Fibroblast of lung (primary cell): ENCODE measurements around the gene SYVN1. TPM values are rescaled to one million over a fixed set of nuclear protein-coding genes. Genes with fewer than 3 reads are reported as not detected.

Experiments
- DNase-seq, 2 donors: peaks; one replicate each; pipeline versions ENCODE4 v3.0.0 to v3.0.0-alpha.2; 2010; ENCODE audit warnings: low read depth in 2 of 2
- H2AFZ ChIP-seq: 2 replicates; pipeline ENCODE4 v1.5.1; 2012; ENCODE audit warnings: low read length, control low read depth, inconsistent platforms
- H3K27ac ChIP-seq: 2 replicates; pipeline ENCODE4 v1.5.1; 2011; ENCODE audit warnings: low read length, control low read depth; ENCODE audit not compliant: insufficient read depth
- H3K27me3 ChIP-seq: 2 replicates; pipeline ENCODE4 v1.5.1; 2011; ENCODE audit warnings: mild to moderate bottlenecking, low read length; ENCODE audit not compliant: control insufficient read depth, insufficient read depth
- H3K36me3 ChIP-seq: 2 replicates; pipeline ENCODE4 v1.5.1; 2011; ENCODE audit warnings: low read length; ENCODE audit not compliant: control insufficient read depth, insufficient read depth
- H3K4me1 ChIP-seq: 2 replicates; pipeline ENCODE4 v1.5.1; 2011; ENCODE audit warnings: low read length; ENCODE audit not compliant: control insufficient read depth, insufficient read depth; ENCODE audit errors: extremely low read depth
- H3K4me2 ChIP-seq: 2 replicates; pipeline ENCODE4 v1.5.1; 2011; ENCODE audit warnings: low read length, control low read depth; ENCODE audit not compliant: insufficient read depth; ENCODE audit errors: extremely low read depth
- H3K4me3 ChIP-seq, 4 experiments: fragments of 200-600 bp in 1 of 4; sonication (generic) in 1 of 4; replicated peaks in 1 of 4; 2 replicates each; pipeline ENCODE4 v1.5.1; 2011 to 2016; ENCODE audit warnings: low read length in 4 of 4, low read depth in 3 of 4, mild to moderate bottlenecking in 3 of 4, control low read depth in 2 of 4, inconsistent platforms in 1 of 4, mixed read lengths in 1 of 4; ENCODE audit not compliant: insufficient read depth in 1 of 4; ENCODE audit errors: control extremely low read depth in 1 of 4
- H3K79me2 ChIP-seq: 2 replicates; pipeline ENCODE4 v1.5.1; 2012; ENCODE audit warnings: mild to moderate bottlenecking, low read length, inconsistent platforms; ENCODE audit not compliant: control insufficient read depth, insufficient read depth
- H3K9ac ChIP-seq: 2 replicates; pipeline ENCODE4 v1.5.1; 2011; ENCODE audit warnings: mild to moderate bottlenecking, low read length, control low read depth; ENCODE audit not compliant: insufficient read depth
- H3K9me3 ChIP-seq: 2 replicates; pipeline ENCODE4 v1.5.1; 2012; ENCODE audit warnings: low read depth, low read length; ENCODE audit not compliant: control insufficient read depth, insufficient read depth
- H4K20me1 ChIP-seq: 2 replicates; pipeline ENCODE4 v1.5.1; 2011; ENCODE audit warnings: low read length; ENCODE audit not compliant: control insufficient read depth, insufficient read depth; ENCODE audit errors: extremely low read depth
- CTCF ChIP-seq, 2 donors: IDR thresholded peaks in 1 of 2; conservative IDR thresholded peaks in 1 of 2; 1 replicate in 1 of 2; 2 replicates in 1 of 2; pipeline ENCODE4 v1.5.1; 2011 to 2012; ENCODE audit warnings: low read length in 2 of 2, control low read depth in 1 of 2, inconsistent platforms in 1 of 2, low read depth in 1 of 2, mild to moderate bottlenecking in 1 of 2
- EZH2 ChIP-seq: IDR thresholded peaks from 2 replicates; pipeline ENCODE4 v1.5.1; 2012; ENCODE audit warnings: low read length, control low read depth, mild to moderate bottlenecking; ENCODE audit errors: missing control alignments
- polyA plus RNA-seq, 2 donors: library from polyadenylated mRNA; depleted of rRNA in 1 of 2; stranded (reverse) in 1 of 2; unstranded in 1 of 2; fragments of >200 nt; gene quantifications; 2 replicates each; pipeline ENCODE4 v1.2.1, GENCODE V29; 2011 to 2012; ENCODE audit warnings: missing spikeins in 1 of 2
- total RNA-seq: library from RNA; depleted of rRNA; stranded (reverse); fragments of >200 nt; gene quantifications from 2 replicates; pipeline ENCODE4 v1.2.1, GENCODE V29; 2014

Gene SYVN1
- total and polyA plus RNA-seq, 2 donors (not counting 1 experiment from before 2014, with no cell fraction given) = 15.5 to 25.2 TPM

DNA sequence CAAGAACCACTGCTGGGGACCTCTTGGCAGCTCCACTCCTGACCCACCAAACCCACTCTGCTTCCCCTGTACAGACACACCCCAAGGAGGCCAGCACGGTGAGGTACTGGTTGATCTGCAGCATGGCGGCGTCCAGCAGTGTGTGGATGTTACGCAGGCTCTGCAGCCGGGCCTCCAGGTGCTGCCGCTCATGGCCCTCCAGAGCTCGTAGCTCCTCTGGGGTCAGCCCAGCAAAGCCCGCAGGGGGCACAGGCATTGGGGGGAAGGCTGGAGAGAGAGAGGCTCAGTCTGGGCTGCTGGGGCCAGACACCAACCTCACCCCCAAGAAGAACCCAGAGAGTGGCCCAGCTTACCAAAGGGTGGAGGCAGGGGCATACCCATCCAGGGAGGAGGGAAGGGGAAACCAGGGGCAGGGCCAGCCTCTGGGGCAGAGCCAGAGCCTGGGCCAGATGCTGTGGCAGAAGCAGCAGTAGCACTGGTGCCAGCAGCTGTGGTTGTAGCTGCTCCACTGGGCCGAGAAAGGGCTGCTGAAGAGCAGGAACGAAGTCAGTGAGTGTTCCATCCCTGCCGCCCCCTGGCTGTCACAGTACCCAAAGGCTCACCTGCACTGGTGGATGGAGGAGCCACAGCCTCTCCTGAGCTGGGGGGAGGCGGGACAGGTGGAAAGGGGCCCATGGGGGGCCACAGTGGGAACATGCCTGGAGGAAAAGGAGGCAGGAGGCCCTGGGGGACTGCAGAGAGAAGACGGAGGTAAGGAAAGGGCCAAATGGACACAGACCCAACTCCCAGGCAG lies 4.5 kb downstream of the SYVN1 start:
- no peaks in the 10 kb centered on the region for H4K20me1 ChIP-seq
- H3K4me2 ChIP-seq = no peak overlapping the region
- H3K79me2 ChIP-seq = peaks cover 25% of the 10 kb centered on the region
- TF ChIP-seq EZH2 (no peak), CTCF (conservative IDR thresholded peaks at IDR 0.05 in 1 of 2, IDR thresholded peaks at IDR 0.05 in 1 of 2; ENCODE audit: low read depth in 1 of 2, low read length in 2 of 2) (no peak)
- H3K9ac ChIP-seq = no peak overlapping the region
- H3K27me3 ChIP-seq = no peaks in the 10 kb centered on the region
- peaks cover 43% of the 10 kb centered on the region for H3K36me3 ChIP-seq
- H2AFZ ChIP-seq = no peak overlapping the region
- no peaks in the 10 kb centered on the region for H3K9me3 ChIP-seq
- H3K4me3 ChIP-seq = no peak overlapping the region
- peaks cover 8% of the 10 kb centered on the region for H3K4me1 ChIP-seq
- H3K27ac ChIP-seq = no peak overlapping the region
- DNase-seq = no peak

GRCh38 chr11:65128182-65129145 lies 5.9 kb downstream of the SYVN1 start:
- H3K9ac ChIP-seq = no peak overlapping the region
- no peaks in the 10 kb centered on the region for H4K20me1 ChIP-seq
- H3K27ac ChIP-seq = no peak overlapping the region
- no peak overlapping the region for H3K4me3 ChIP-seq
- no peaks in the 10 kb centered on the region for H3K9me3 ChIP-seq
- no peak overlapping the region for H2AFZ ChIP-seq
- no peak for DNase-seq
- TF ChIP-seq EZH2 (no peak), CTCF (conservative IDR thresholded peaks at IDR 0.05 in 1 of 2, IDR thresholded peaks at IDR 0.05 in 1 of 2; ENCODE audit: low read depth in 1 of 2, low read length in 2 of 2) (no peak)
- peaks cover 8% of the 10 kb centered on the region for H3K4me1 ChIP-seq
- H3K36me3 ChIP-seq = peaks cover 43% of the 10 kb centered on the region
- H3K27me3 ChIP-seq = no peaks in the 10 kb centered on the region
- H3K79me2 ChIP-seq = peaks cover 20% of the 10 kb centered on the region
- no peak overlapping the region for H3K4me2 ChIP-seq
